HG03565 (cell line): ENCODE data around the gene OR8D4.
"Not testable (repeated sequence)": the region's sequence is repeated elsewhere in the genome, so short reads cannot be mapped to it uniquely, and the experiment has no call there.

Source experiments
- ATAC-seq: cut with Tn5 transposase; IDR thresholded peaks from one replicate; pipeline ENCODE4 v1.9.1; 2021; ENCODE audit warnings: mild to moderate bottlenecking, moderate library complexity; ENCODE audit not compliant: unreplicated experiment

OR8D4 gene

GRCh38 chr11:123901867-123902266 is at the start of gene OR8D4:
Gene OR8D4, plus strand, starts transcription at chr11:123902167. Its CDS starts 4,265 bp downstream, at chr11:123906432.
- no peak for ATAC-seq

GRCh38 chr11:123852321-123852720 is 49.6 kb upstream of the OR8D4 start:
- ATAC-seq = no peak

- ATAC-seq = no peak
These were observed 48.9 kb upstream of the OR8D4 start for GRCh38 chr11:123853038-123853437.

- ATAC-seq = no peak
These were observed 45.5 kb upstream of the OR8D4 start for GRCh38 chr11:123856444-123856843.

GRCh38 chr11:123859731-123860130 is 42.2 kb upstream of the OR8D4 start:
- ATAC-seq = no peak

- ATAC-seq = not testable (repeated sequence)
These were observed 36.7 kb upstream of the OR8D4 start for GRCh38 chr11:123865293-123865692.

- not testable (repeated sequence) for ATAC-seq
These were observed 34.2 kb upstream of the OR8D4 start for GRCh38 chr11:123867795-123868194.

GRCh38 chr11:123880912-123881311 is 21.1 kb upstream of the OR8D4 start:
- ATAC-seq = no peak

- ATAC-seq = no peak
These were observed 16.4 kb upstream of the OR8D4 start, which contains the start of gene TMEM225 for GRCh38 chr11:123885570-123885969. Gene TMEM225, minus strand, starts transcription at chr11:123885670. Its CDS starts 245 bp downstream, at chr11:123885425.

GRCh38 chr11:123892031-123892430 is 9.9 kb upstream of the OR8D4 start:
- ATAC-seq = no peak

GRCh38 chr11:123899792-123900191 is 2.2 kb upstream of the OR8D4 start:
- no peak for ATAC-seq

GRCh38 chr11:123903932-123904331 is 2.0 kb downstream of the OR8D4 start:
- peak; percentile 95 for ATAC-seq

GRCh38 chr11:123904932-123905331 is 3.0 kb downstream of the OR8D4 start:
- no peak for ATAC-seq

- ATAC-seq = no peak
These were observed 3.9 kb downstream of the OR8D4 start for GRCh38 chr11:123905826-123906225.

- ATAC-seq = no peak
These were observed 19.0 kb downstream of the OR8D4 start for GRCh38 chr11:123920943-123921342.

GRCh38 chr11:123924027-123924426 is 22.1 kb downstream of the OR8D4 start:
- no peak for ATAC-seq

GRCh38 chr11:123939317-123939716 is 37.4 kb downstream of the OR8D4 start, which contains the start of gene OR4D5:
Gene OR4D5, plus strand, starts transcription at chr11:123939617. Its CDS starts 0 bp downstream, at chr11:123939617.
- ATAC-seq = no peak

GRCh38 chr11:123942413-123942812 is 40.4 kb downstream of the OR8D4 start:
- no peak for ATAC-seq

- no peak for ATAC-seq
These were observed 41.8 kb downstream of the OR8D4 start, which contains the start of gene OR6T1 for GRCh38 chr11:123943738-123944137. Gene OR6T1, minus strand, starts transcription at chr11:123943838. Its CDS starts 0 bp downstream, at chr11:123943838.

- no peak for ATAC-seq
These were observed 43.2 kb downstream of the OR8D4 start for GRCh38 chr11:123945132-123945531.

GRCh38 chr11:123956752-123957151 is 54.8 kb downstream of the OR8D4 start:
- no peak for ATAC-seq
